ENCODE data around the gene COG7. TPM values are rescaled to one million over a fixed set of nuclear protein-coding genes. Genes with fewer than 3 reads are reported as not detected.

Gene COG7
- total and polyA plus RNA-seq, 2 donors (not counting 3 experiments of a cell fraction or from before 2014, with no cell fraction given), result 24.1 to 42.0 TPM

DNA sequence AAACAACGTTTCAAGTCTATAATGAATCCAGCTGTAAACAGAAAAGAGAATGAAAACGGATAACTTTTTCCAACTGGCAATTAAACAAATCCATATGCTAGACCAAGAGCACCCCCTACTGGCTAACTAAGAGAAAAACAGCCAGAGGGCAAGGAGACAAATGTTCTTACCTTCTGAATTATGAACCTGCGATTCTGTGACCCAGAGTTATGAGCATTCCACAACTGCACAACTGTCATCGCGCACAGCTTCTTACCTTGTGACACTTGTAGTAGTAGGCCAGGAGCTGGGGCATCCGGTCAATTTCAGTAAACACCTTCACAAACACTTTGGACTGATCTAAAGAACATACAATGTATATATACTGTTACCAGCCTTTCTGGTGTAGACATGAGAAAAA is 18.6 kb downstream of the COG7 start:
- Histone ChIP-seq H2AFZ (ENCODE audit: low read depth, low read length) (no peak overlapping the region), H3K79me2 (ENCODE audit: control insufficient read depth, insufficient read depth, low read length) (no peaks in the 10 kb centered on the region), H3K9me1 (replicated peaks; ENCODE audit: control insufficient read depth, extremely low read depth, insufficient read depth, low read length) (no peaks in the 10 kb centered on the region), H3K9ac (replicated peaks; ENCODE audit: extremely low read depth, insufficient read depth, low read length) (no peak overlapping the region), H3K27me3 (ENCODE audit: control insufficient read depth in 2 of 2, insufficient read depth in 2 of 2, low read length in 2 of 2) (no peaks in the 10 kb centered on the region), H3K27ac (ENCODE audit: insufficient read depth, low read depth, low read length) (no peak overlapping the region), H3K4me1 (ENCODE audit: control insufficient read depth, extremely low read depth, insufficient read depth, low read length) (no peaks in the 10 kb centered on the region), H3K4me2 (ENCODE audit: insufficient read depth, low read length) (no peak overlapping the region), H4K20me1 (replicated peaks; ENCODE audit: control insufficient read depth, extremely low read depth, insufficient read depth, low read length) (no peaks in the 10 kb centered on the region), H3K4me3 (replicated peaks in 1 of 3; ENCODE audit: insufficient read depth in 1 of 3, low read depth in 1 of 3, low read length in 3 of 3) (no peak overlapping the region), H3K36me3 (ENCODE audit: control insufficient read depth in 2 of 2, extremely low read depth in 1 of 2, insufficient read depth in 2 of 2, low read length in 2 of 2) (peaks cover 8 to 10% of the 10 kb centered on the region in 2 experiments), H3K9me3 (replicated peaks; ENCODE audit: control insufficient read depth, insufficient read depth, low read length) (no peaks in the 10 kb centered on the region)
- CTCF ChIA-PET, result interaction anchor here (0.7 to 7.3 kb wide), 32 partner anchors 8 to 534 kb away, joined by 3 to 371 read pairs (median 4); partner anchors contain the start of genes SCNN1G and USP31
- FAIRE-seq (peak; percentile 68), DNase-seq (ENCODE audit: low read depth, low spot score) (peak; percentile 72)
- intact Hi-C loops (cut with micrococcal nuclease) (loop anchor here (1.0 to 5.0 kb wide), 7 partner anchors 42 to 535 kb away; partner anchors contain the start of gene SCNN1G), dilution Hi-C loops (cut with MboI; ENCODE audit: extremely low pct_ligation_motif_present, low sequenced_read_pairs) (no loop called here)
- no TSS peak for BruUV-seq (replicated peaks)
- POLR2A ChIA-PET, result no interaction called here
- TF ChIP-seq POLR2AphosphoS5 (IDR thresholded peaks at IDR 0.05; ENCODE audit: insufficient read depth, low read depth, low read length) (no peak), MYC (IDR thresholded peaks at IDR 0.05; ENCODE audit: low read depth, low read length) (no peak), POLR2A (IDR thresholded peaks at IDR 0.05; ENCODE audit: low read depth, low read length) (no peak), JUN (IDR thresholded peaks at IDR 0.05; ENCODE audit: borderline replicate concordance, insufficient read depth, insufficient read length, low read depth) (no peak), GATA2 (IDR thresholded peaks at IDR 0.05; ENCODE audit: insufficient read depth, insufficient read length, low read depth, low read length) (no peak), EZH2 (IDR thresholded peaks at IDR 0.05; ENCODE audit: borderline replicate concordance, low read depth, low read length, severe bottlenecking) (no peak), FOS (IDR thresholded peaks at IDR 0.05; ENCODE audit: borderline replicate concordance, insufficient read depth, low read length) (no peak)
- TF ChIP-seq, protein P1, sequence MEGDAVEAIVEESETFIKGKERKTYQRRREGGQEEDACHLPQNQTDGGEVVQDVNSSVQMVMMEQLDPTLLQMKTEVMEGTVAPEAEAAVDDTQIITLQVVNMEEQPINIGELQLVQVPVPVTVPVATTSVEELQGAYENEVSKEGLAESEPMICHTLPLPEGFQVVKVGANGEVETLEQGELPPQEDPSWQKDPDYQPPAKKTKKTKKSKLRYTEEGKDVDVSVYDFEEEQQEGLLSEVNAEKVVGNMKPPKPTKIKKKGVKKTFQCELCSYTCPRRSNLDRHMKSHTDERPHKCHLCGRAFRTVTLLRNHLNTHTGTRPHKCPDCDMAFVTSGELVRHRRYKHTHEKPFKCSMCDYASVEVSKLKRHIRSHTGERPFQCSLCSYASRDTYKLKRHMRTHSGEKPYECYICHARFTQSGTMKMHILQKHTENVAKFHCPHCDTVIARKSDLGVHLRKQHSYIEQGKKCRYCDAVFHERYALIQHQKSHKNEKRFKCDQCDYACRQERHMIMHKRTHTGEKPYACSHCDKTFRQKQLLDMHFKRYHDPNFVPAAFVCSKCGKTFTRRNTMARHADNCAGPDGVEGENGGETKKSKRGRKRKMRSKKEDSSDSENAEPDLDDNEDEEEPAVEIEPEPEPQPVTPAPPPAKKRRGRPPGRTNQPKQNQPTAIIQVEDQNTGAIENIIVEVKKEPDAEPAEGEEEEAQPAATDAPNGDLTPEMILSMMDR (IDR thresholded peaks at IDR 0.05; ENCODE audit: extremely low read depth in 1 of 2, insufficient read depth in 1 of 2, low read depth in 1 of 2, low read length in 2 of 2), result peak; percentile 64 to 70
- TF ChIP-seq, protein P2, sequence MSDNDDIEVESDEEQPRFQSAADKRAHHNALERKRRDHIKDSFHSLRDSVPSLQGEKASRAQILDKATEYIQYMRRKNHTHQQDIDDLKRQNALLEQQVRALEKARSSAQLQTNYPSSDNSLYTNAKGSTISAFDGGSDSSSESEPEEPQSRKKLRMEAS (IDR thresholded peaks at IDR 0.05; ENCODE audit: insufficient read depth, insufficient read length), result no peak
